NCI-H146 treated with DMSO at 0.1 percent for 48 hours (cell line): ENCODE measurements around the gene PLEKHA8.
A peak's percentile ranks its signal among the peaks of the same experiment; 100 is the strongest.

Experiments
- DNase-seq: peaks from one replicate; lab custom pipeline; 2025; ENCODE audit not compliant: unreplicated experiment; lab: John Stamatoyannopoulos, UW

The PLEKHA8 gene

DNA sequence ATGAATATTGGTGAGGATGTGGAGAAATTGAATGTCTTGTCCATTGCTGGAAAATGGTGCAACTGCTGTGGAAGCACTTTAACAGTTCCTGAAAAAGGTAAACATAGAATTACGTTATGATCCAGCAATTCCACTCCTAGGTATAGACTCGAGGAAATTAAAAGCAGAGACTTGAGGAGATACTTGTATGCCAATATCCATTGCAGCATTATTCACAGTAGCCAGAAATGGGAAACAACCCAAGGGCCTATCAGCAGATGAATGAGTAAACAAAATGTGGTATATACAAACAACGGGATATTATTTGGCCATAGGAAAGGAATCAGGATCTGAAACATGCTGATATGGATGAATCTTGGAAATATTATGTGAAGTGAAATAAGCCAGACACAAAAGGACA, 74.1 kb downstream of the PLEKHA8 start:
- no peak for DNase-seq

GRCh38 chr7:30104157-30104556, 75.9 kb downstream of the PLEKHA8 start:
- DNase-seq, result no peak

DNA sequence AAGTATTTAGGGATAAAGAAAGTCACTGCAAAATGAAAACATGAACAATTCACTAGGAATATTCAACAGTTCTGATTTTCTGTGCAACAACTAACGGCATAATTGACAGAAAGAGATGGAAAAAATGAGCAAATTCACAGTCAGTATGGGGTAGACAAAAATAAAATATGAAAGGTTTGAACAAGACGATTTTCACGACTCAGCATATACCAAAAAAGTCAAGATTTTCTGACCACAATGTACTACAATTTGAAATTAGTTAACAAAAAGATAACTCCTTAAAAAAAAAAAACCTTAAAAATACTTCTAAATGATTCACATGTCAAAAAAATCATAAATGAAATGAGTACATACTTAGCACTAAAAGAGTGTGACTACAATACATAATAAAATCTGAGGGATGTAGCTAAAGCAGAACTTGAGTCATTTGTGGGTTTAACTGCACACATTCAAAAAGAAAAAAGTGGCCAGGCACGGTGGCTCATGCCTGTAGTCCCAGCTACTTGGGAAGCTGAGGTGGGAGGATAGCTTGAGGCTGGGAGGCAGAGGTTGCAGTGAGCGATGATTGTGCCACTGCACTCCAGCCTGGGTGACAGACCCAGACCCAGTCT, 84.0 kb downstream of the PLEKHA8 start:
- no peak for DNase-seq

- no peak for DNase-seq
Measured at GRCh38 chr7:30113144-30113543, 84.9 kb downstream of the PLEKHA8 start.

GRCh38 chr7:30114536-30115238, 86.5 kb downstream of the PLEKHA8 start:
- DNase-seq, result no peak

- DNase-seq, result no peak
Measured at GRCh38 chr7:30115709-30116297, 87.6 kb downstream of the PLEKHA8 start.

DNA sequence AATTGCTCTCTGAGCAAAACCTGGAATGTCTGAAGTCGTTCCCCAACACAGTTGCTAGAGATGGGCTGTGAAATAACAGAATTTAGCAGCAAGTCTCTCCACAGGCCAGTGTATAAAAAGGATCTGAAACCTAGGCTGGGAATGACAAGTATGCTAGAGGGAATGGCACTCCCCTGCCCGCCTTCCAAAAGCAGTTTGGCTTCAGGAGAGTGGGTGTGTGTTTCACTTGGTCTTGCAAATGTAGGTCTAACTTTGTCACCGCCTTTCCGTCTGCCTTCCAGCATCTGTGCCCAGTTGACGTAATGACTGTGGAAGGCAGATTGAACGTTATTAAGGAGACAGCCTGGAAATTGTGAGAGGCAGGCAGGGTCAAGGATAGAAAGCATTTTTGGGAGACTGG, 88.6 kb downstream of the PLEKHA8 start:
- DNase-seq, result no peak

DNA sequence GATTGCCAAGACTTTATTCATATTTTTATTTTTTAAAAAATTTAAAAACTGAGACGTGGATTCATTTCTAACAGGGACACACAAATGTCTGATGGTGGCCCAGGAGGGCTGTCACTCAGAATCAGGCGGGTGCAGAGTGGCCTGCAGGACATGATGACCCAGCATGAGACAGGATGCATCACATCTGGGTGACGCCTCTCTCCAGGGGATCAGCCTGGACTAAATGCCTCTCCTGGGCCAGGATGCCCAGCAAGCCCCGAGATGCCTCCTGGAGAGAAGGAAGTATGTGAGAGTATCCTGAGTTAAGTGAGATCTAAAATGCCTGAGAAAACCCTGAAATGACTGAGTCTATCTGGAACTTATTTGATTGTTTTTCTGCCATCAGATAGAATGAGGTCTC, 89.7 kb downstream of the PLEKHA8 start:
- no peak for DNase-seq

DNA sequence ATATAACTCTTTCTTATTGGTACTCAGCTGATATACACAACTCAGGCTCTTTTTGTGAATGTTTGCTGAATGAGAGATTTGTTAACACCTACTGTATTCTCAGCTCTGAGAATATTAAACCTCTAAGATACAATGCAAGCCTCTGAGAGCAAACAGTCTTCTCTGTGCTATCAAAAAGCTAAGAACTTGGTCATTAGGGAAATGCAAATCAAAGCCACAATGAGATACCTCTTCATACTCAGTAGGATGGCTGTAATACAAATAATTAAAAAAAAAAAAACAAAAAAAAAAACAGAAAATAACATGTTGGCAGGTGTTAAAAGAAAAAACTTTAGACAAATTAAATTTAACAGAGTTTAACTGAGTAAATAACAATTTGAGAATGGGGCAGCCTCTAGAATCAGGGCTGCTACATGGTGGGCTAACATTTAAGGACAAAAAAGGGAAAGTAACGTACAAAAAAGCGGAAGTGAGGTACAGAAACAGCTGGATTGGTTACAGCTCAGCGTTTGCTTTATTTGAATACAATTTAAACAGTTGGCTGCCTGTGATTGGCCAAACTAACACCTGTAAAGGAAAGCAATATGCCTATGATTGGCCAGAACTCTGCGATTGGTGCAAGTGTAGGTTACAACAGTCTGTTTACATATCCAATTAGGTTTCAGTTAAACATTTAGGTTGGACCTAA, 91.8 kb downstream of the PLEKHA8 start:
- no peak for DNase-seq

DNA sequence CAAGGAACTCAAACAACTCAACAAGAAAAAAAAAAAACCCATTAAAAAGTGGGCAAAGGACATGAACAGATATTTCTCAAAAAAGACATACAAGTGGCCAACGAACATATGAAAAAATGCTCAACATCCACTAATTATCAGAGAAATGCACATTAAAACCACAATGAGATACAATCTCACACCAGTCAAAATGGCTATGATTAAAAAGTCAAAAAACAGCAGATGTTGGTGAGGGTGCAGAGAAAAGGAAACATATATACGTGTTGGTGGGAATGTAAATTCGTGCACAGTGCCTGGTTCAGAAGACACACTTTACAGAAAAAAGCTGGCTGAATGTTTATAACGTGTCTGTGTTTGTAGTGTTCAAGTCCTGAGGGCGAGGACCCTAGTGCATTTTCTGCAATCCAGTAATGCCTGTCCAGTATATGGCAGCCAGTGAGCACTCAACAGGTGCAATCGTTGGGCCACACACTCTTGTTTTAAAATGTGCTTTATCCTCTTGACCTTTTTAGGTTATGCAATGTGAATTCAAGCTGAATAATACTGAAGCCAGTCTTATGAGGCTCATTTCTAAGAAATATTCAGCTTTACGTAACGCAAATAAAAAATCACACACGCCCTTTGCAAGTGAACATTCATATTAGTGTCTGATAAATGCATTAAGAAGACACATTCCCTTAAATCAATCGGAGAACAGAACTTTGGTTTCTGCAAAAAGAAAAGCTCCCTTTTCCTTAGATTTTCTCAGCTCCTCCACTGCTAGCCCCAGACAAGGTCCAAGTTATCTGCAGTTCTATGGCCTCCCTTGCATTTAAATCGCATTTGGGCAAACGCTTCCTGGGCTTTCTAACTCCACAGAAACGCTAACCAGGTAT, 105.8 kb downstream of the PLEKHA8 start:
- DNase-seq, result no peak

DNA sequence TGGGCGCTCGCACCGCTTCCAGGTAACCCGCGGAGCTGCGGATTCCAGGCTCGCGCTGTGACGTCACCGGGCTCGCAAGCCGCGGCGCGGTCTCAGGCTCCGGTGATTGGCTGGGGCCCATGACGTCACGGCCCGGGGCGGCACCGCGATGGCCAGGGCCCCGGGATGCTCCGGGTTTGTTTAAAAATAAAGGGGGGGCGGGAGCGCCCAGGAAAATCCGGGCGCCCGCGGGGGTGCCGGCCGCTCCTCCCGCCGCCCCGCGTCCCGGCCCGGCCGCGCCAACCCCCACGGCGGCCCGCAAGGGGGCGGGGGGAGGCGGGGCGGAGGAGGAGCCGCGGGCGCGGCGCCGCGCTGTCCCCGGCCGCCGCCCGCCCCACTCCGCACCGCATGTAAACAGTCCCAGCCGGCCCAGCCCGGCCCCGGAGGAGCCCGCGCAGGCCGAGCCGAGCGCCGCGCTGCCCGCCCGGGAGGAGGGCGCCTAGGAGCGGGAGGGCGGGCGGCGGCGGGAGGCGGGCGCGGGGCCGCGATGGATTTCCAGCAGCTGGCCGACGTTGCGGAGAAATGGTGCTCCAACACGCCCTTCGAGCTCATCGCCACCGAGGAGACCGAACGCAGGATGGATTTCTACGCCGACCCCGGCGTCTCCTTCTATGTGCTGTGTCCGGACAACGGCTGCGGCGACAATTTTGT, 106.5 kb downstream of the PLEKHA8 start, which contains the start of gene MTURN:
MTURN (plus strand) TSS at position 376 of the 690 bp plus-strand sequence; CDS start at position 527, 151 bp downstream.
- peak; percentile 73 for DNase-seq

- peak; percentile 20 for DNase-seq
Measured at GRCh38 chr7:30135301-30136116, 107.3 kb downstream of the PLEKHA8 start.

DNA sequence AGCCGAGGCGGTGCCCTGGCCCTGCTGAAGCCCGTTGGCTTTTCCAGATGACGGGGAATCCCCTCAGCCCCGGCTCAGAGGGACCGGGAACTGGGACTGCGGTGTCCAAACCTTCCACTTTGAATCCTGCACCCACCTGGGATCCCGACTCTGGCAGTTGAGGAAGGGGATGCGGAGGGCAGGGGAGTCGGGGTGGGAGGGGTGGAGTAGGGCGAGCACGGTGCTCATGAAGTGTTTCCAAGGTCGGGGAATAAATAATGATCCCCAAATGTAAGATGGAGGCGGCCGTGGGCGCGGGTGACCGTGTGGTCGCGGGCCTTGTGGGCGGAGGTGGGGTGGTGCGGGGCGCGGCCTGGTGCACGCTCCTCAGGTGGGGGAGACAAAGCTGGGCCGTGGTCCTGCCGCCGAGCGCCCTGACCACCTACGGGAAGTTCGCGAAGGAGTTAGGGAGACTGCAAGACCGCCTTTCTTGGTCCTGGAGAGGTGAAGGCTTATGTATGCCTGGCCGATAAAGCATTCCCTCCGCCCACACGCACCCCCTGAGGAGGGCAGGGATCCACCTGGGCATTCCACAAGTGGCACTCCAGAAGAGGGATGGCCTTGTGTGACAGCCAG, 108.0 kb downstream of the PLEKHA8 start:
- no peak for DNase-seq

DNA sequence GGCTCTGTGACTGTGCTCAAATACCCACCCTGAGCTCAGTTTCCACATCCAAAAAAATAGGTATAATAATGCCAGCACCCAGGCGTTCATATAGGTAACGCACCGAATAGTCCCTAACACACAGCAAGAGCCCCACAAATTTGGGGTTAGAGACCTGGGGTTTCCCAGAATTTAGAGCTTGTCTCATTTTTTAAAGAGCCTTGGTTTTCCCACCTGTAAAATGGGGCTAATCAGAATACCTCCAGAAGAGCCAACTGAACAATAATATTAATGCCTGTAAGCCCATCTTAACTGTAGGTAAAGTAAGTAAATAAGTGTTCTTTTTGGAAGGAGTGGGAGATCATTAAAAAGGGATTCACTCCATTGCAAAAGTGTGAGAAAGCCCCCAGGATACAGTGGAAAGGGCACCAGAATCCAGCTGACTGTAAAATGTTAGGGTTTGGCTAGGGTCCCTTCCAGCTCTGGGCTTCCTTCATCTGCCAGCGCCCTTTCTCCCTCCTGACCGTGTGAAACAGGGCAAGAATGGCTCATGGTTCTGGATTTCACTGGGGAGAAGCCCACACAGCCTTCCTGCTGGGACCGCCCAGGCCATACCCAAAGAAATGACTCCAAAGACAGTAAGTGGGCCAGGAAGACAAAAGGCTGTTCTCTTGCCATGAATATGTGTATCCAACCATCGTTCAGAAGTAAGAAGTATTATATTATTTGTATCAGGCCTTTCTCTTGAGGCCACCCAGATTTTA, 108.7 kb downstream of the PLEKHA8 start:
- DNase-seq, result no peak

- DNase-seq, result no peak
Measured at GRCh38 chr7:30139836-30140384, 111.7 kb downstream of the PLEKHA8 start.

GRCh38 chr7:30140456-30140855, 112.2 kb downstream of the PLEKHA8 start:
- DNase-seq, result no peak

DNA sequence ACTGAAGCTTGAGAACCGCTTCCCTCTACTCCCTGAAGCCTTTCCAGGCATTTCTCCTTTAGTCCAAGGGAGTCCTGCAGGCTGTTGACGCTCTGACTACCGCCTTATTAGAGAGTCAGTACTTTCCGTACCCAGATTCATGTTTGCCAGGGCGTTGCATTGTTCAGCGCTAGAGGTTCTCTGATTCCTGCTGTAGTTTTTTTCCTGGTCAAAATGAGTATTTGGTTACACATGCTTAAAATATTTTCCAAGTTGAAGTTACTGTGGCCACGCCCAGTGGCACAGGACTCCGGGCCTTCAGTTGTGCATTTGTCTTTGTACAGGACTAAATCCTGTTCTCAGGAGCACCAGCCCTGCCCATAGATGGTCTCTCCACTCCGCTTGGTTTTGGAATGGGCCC, 114.5 kb downstream of the PLEKHA8 start:
- no peak for DNase-seq

- DNase-seq, result peak; percentile 95
Measured at GRCh38 chr7:30143748-30144251, 115.6 kb downstream of the PLEKHA8 start.
